Measurements from ENCODE around the gene GRAMD2B.
"Not testable (repeated sequence)": the region's sequence is repeated elsewhere in the genome, so short reads cannot be mapped to it uniquely, and the experiment has no call there.

Gene GRAMD2B

DNA sequence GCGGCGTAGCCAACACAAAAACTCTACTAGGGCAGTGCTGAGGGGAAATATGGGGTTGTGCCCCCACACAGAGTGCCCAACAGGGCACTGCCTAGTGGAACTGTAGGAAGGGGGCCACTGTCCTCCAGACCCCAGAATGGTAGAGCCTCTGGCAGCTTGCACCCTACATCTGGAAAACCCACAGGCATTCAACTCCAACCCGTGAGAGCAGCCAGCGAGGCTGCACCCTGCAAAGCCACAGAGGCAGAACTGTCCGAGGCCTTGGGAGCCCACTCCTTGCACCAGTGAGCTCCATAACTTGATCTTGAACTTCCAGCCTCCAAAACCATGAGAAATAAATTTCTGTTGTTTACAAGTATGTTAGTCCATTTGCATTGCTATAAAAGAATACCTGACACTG is 27.7 kb downstream of the GRAMD2B start:
- no peak for DNase-seq

DNA sequence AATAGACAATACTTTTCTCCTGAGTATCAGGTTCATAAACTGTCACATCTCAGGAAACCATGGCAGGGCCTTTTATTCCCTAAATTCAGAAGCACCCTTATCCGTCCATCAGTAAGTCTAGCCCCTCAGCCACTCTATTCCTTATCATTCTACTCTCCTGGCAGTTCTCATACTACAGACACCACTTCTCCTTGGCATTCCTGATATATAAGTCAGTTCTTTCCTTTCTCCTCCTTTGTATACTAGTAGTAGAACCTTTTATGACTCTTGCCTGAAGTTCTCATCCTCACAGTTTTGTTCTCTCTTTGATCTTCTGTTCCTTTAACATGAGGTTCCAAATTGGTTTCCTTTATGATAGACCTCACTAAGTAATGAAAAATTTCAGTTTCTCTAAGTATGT is 29.3 kb downstream of the GRAMD2B start:
- no peak for DNase-seq

DNA sequence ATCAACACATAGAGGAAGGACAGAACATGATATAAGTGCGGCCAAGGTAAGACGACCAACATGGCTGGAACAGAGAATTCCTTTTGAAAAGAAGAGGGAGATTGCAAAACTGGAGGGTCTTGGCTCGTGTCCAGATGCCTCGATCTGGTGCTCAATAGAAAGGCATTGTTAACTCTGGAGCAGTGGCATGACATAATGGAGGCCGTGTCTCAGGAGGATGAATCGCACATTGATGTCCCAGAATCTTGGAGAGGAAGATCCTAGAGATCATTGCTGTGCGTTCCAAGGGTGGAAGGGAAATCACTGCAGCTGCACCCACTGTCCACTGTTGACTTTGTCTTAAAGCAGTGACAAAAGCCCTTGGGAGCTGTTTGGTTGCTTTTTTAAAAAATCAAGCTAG is 30.9 kb downstream of the GRAMD2B start:
- no peak for DNase-seq

DNA sequence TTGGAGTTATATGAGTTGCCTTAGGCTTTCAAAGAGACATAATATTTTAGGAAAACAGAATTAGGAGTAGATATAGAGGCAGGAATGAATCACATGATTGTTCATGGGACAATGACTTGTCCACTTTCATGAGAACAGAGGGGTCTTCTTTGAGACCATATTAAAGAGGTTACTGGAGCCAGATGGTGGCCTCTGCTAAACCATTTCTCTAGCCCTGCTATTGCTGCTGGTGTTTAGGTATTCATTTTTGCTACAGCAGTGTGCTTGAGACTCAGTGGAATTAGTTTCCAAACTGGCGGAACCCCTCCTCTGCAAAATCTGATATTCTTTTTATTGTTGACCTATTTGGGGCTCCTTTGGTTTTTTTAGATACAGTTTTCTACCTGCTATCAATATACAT is 31.3 kb downstream of the GRAMD2B start:
- DNase-seq: no peak

DNA sequence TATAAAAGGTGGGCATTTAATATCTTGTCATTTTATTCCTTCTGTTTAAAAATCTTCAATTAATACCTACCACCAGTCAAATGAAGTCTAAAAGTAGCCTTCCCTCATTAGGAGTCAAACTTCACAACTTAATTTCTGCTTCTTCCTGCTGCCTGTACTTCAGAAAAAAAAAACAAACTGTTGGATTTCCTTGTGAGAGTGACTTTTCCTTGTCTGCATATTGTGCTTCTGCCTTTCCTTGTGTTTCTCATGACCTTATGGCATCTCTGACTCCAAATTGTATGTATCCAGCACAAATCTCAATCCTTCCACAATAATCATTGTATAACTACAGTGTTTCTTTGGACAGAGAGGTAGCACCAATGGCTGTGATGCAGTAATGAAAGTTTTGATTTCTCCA is 32.1 kb downstream of the GRAMD2B start:
- DNase-seq: no peak

DNA sequence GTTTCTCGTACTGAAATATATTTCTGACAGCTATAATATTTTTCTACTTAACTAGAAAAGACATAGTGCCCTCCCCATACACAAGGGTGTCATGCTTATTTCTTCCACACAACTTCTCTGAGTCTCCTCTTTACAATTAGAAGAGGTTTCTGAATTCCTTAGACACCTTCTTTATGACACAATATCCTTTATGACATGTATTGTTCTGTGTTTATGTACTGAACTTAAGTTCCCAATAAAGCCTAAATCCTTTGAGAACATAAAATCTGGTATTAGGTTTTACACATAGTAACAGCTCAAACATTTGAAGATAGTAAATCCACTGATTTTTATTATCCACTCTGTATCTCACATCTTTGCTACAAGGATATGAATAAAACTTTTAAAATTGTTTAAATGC is 32.5 kb downstream of the GRAMD2B start:
- no peak for DNase-seq

DNA sequence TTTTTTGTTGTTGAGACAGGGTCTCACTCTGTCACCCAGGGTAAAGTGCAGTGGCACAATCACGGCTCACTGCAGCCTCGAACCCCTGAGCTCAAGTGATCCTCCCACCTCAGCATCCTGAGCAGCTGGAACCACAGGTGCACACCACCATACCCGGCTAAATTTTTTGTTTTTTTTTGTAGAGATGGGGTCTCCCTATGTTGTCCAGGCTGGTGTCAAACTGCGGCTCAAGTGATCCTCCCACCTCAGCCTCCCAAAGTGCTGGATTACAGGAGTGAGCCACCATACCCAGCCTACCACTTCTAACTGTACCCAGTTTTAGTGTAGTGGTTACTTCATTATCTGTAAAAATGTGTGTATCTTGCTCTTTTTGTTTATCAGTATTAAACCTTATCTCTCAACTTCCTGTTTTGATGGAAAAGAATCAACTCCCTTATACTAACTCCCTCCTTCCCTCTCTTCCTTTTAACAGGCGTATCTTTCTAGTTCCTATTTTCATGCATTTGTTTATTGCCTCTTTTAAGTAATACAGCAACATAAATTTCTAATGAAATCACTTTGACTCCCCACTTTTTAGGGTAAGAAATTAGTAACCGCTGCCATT is 33.1 kb downstream of the GRAMD2B start:
- DNase-seq: no peak

DNA sequence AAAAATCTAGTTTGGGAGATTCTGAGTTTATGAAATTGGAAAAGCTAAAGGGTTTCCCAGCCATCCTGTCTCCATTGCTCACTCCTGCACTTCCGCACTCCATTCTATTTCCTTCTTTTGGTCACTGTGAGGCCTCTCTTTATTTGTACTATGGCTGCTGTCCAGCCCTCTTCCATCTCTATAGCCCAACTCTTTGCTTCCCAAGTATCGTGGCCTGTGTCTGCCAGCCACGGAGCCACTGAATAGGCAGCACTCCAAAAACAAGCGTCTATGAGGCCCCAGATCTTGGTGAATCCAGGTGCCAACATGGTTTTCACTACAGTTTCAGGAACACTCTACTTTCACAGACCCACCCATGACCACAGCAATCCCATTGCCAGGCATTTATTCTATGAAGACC is 37.2 kb downstream of the GRAMD2B start:
- no peak for DNase-seq

DNA sequence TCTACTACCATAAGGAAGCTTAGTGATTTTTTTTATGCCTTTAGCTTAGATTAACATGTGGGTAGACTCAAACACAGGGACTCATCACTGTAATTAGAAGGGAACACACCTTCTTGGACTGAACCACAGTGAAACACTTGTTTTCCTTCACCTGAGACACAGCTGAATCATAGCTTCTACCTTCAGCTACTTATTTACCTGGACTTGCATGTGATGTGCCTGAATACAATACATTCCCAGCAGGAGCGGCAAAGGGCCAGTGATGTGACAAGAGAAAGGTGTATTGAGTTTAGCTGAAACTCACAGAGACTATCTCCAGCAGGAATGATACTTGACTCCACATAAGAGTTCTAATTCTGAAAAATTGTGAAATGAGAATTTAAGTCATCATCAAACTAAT is 37.8 kb downstream of the GRAMD2B start:
- DNase-seq: no peak

DNA sequence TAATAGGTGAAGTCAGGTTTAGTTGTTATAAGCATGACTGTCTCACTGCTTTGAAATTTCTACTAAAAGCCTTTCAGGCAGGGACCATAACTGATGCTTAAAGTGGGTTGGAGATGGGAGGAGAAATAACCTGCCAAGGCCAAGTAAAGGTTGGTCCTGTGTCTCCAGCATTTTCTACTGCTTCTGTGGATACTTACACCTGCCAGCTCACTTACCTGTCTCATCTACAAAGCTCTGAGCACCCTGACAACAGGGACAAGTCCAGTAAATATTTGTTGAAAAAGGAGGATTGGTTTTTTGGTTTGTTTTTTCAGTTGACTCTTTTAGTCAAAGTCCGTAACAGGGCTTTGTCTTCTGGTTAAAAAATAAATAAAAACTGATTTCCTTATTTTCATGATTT is 38.6 kb downstream of the GRAMD2B start:
- no peak for DNase-seq

DNA sequence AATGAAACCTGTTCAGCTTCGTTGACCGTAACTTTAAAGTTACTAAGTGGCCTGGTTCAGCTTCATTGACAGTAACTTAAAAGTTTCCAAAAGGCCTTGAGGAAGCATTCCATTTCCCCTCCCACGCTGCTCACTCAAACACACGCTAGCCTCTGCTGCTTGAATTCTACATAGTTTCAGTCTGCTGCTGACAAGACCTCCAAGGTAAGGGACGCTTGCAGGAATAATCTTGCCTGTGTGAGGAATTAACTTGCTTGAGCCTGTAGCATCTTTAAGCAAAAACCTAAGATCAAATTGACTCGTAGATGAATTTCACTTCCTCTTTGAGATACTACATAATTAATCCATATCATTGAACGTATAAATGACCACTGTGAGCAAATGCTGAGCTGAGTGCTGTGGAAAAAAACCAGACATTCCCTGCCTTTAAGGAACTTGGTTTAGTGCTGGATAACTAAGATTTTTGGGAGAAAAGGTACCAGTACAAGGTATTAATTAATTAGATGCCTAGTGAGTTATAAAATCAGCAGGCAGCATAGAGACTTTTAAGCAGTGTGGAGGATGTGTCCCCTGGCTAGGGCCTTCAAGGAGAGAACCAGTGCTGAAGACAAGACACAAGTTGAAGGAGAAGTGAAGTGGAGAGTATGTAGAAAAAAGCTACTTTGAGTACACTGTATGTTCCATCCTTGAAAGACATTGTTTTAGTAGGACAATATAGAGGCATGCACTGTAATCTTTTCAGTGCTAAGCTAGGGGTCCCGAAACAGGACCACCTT is 39.2 kb downstream of the GRAMD2B start:
- no peak for DNase-seq

DNA sequence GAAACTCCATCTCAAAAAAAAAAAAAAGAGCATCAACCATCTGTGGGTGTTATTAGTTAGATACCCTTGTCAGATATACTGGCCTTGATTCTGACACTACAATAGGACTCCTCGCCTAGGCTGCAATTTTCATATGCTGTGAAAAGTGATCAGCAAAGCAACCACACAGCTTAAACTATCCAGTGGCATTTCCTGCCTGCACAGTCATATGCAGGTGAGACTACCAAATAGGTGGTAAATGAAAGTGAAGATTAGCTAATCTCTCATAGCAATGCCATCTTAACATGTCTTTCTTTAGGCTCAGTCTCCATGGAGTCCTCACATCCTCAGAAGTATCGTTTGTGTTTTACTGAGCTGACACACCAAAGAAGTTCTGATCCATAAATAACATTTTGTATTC is 40.8 kb downstream of the GRAMD2B start:
- no peak for DNase-seq

DNA sequence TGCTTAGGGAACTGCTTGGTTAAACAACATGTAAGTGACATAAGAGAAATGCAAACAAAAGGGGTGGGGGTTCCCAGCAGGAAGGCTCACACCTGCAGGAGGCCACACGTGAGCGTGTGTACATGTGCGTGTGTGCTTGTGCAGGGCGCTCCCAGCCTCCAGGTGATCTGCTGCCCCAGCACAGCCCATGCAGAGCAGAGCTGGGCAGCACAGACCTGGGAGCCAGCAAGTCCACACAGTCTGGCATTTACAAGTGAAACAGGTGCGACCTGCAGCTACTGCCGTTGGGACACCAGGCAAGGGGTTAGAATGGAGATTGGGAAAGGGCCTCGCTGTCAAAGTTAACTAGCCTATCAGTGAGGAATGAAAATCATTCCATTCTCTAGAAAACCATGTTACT is 41.8 kb downstream of the GRAMD2B start:
- DNase-seq: peak; percentile 74

DNA sequence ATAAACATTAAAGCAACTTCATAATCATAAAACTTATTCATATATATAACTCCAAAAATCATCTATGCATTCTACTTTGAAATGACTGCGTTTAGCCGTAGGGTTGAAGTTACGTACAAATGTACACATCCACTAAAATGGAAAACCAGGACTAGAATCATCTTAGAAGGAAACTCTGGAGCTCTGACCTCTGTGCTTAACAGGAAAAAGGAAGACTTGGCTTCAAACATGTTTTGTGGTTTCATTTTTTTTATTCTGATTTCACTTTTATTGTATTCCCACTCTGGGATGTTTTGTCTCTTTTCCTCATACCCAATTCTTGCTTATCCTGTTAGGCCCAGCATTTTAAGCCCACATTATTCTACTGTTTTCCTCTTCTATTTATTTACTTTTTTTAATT is 44.9 kb downstream of the GRAMD2B start:
- no peak for DNase-seq

DNA sequence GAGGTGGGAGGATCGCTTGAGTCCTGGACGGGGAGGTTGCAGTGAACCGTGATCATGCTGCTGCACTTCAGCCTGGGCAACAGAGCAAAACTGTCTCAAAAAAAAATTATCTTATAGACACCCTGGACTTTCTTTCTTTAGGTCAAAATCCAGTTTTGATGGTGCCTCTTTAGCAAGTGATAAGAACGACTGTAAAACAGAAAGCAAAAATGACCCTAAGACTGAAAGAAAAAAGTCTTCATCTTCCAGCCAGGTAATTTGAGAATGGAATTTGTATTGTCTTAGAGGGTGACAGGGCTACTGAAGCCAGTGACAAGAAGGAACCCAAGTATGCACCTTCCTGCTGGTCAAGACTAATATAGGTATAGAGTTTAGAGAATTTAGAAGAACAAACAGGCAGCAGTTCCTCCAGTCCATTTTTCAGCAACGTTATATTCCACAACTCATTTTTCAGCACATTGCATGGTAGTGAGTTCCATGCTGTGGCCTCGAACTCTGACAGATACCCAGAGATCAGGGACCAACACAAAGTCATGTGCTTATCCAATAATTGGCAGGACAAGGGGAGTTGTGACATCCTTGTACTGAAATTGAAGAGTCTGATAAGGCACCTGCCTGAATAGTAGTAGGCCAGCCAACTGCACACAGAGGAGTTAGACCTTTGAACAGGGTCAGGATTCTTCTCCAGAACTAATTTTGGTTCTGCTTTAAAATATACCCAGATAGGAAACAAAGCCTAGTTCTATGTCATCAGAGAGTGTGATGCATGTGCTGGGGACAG is 46.5 kb downstream of the GRAMD2B start:
- no peak for DNase-seq

DNA sequence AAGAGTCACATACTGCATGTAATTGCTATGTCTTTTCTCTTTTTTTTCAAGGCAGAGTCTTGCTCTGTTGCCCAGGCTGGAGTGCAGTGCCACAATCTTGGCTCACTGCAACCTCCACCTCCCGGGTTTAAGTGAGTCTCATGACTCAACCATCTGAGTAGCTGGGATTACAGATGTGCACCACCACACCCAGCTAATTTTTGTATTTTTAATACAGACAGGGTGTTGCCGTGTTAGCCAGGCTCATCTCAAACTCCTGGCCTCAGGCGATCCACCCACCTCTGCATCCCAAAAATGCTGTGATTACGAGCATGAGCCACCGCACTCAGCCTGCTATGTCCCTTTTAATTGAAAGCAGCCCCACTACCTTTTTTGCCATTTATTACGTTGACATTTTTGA is 47.3 kb downstream of the GRAMD2B start:
- DNase-seq: not testable (repeated sequence)

DNA sequence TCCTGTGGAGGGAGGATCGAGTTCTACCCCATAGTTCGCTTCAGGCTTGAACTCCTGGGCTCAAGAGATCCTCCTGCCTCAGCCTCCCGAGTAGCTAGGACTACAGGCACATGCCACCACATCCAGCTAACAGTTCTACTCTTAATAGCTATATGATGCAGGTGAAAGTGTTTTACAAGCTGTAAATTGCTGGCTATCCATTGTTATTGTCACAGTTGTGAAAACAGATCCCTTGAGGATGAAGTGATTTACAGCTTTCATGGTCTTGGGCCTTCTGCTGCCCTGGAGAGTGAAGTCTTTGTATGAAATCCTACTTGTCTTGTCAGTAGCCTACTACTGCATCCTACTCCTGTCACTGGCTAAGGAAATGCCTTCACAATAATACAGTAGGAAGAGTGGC is 48.0 kb downstream of the GRAMD2B start:
- DNase-seq: no peak

DNA sequence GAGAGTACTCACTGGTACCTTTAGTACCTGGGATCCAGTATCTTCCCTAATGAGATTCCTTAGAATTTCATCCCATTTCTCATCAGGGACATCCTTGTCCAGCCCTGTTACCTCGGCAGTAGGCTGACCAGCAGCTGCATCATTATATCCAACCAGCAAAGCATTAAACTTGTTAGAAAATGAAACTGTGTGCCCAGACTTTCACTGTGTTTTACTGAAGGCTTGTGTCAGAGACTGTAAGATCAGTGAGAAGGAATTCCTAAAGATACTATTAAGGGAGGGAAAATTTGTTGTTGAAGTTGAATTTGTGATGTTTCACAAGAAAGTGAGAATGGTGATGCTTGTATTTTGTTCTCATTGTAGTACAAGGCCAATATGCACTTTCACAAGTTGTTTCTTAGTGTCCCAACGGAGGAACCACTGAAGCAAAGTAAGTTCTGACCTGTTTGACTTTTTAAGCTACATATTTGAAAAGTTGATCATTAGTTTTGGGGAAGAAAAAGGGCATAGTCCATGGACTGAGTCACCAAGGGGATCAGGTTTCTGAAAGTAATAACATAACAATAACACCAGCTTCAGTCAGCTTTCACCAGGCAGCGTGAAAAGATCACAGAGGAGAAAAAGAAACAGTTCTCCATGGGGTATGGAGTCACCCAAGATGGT is 48.8 kb downstream of the GRAMD2B start:
- no peak for DNase-seq

DNA sequence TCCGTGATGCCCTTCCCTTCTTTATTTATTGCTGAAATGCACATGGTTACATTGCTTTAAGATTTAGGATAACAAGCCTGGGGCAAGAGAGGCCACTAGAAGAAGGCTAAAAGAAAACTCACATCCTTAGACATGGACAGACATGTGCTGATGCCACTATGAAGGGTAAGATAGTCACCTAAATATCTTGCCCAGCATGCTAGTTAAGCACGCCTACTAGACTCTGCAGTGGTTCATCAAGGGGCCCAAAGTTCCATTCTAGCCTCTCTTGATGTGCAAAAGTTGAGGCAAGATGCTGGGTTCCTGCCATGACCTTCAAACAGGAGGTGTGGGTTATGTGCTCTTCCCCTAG is 49.3 kb downstream of the GRAMD2B start:
- no peak for DNase-seq

DNA sequence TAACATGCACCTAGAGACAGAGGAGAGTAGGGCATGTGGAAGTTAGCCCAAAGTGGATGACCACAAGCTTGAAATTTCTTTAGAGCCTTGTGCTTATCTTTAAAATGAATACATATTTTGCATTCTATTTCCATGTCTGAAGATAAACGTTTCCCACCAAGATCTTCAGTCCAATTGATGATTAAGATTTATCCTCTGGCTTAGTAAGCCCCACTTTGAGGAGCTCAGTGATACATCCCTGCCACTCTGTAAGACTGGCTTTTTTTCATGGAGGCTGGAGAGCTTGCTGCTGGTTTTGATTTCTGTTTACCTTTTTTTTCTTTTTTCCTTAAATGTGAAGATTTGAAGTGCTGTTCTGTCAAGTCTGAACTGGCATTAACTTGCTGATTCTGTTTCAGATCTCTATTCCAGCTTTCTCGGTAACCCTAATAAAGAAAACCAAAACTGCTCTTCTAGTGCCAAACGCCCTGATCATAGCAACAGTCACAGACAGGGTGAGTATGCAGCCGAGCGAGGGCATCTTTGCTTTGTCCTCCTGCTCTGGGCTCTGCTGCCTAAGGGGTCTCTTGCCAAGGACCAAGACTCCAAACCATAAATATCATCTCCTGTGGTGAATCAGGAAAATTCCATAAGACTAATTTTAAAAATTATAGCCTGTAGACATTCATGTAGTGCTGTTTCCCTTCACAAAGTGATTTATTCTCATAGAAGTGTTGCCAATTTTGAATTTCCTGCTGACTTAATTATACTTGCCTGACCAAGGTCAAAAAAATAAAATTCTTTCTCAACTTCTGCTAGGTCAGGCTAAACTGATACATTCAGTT is 54.3 kb downstream of the GRAMD2B start:
- DNase-seq: no peak

DNA sequence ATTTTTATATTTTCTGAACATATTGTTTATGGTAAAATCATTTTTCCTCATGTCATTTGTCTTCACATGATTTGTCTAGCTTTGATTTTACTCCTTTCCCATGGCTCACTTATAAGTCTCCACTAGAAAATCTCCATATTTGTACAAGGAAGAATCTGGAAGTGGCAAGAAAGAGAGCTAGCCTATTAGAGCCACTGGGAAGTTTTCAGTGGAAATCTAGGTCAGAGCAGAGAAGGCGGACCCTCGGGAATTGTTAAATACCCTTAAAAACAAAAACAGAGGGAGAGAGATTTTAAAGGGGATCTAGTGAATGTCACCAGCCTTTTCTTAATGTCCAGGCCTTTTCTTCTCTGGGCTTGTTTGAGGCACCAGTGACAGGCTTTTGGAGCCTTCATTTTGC is 56.6 kb downstream of the GRAMD2B start:
- DNase-seq: no peak

DNA sequence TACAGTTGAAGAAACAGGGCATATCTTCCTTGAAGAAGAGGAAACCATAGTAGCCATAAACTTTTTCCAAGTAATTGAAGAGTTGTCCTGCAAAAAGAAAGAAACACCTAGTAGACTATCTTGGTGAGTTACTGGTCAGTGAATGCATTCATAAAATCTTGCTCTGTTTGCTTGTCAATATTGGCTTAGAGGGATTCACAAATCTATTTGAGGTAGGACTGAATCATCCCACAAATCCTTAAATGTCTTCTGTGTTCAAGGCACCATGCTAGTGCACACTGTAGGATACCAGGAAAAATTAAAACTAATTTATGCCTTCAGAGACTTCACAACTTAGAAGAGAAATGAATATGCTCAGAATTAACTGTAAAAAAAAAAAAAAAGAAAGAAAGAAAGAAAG is 57.6 kb downstream of the GRAMD2B start:
- no peak for DNase-seq

DNA sequence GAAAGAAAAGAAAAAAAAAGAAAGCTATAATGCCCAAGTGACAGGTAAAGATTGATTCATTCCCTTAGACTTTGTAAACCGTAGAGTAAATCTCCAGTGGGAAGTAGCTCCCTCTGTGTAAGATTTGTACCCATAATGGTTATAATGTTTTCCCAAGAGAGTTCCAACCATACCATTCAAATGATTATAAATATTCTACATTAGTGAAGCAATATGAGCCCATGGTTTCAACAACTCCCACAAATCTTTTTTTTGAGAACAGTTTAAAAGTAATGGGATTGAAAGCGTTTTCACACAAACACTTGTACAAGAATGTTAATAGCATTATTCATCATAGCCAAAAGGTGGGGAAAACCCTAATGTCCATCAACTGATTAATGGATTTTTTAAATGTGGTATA is 58.0 kb downstream of the GRAMD2B start:
- no peak for DNase-seq
